H9 (cell line): Measurements from ENCODE around the gene RNF125. TPM values are rescaled to one million over a fixed set of nuclear protein-coding genes. Genes with fewer than 3 reads are reported as not detected.

ENCODE experiments used
- DNase-seq: peaks from one replicate; pipeline ENCODE4 v3.0.0-alpha.2; 2017
- H2AFZ ChIP-seq: one replicate; pipeline ENCODE4 v1.6.1; 2013; ENCODE audit warnings: mild to moderate bottlenecking, low read length, control low read depth, moderate library complexity
- H2AK5ac ChIP-seq: 2 replicates; pipeline ENCODE4 v1.6.1; 2013; ENCODE audit warnings: low read length, control low read depth, mixed read lengths; ENCODE audit not compliant: insufficient read length
- H2BK120ac ChIP-seq: one replicate; pipeline ENCODE4 v1.6.1; 2013; ENCODE audit warnings: low read depth, mild to moderate bottlenecking, low read length, control low read depth, inconsistent platforms; ENCODE audit not compliant: poor library complexity, severe bottlenecking
- H2BK12ac ChIP-seq: 2 replicates; pipeline ENCODE4 v1.6.1; 2013; ENCODE audit warnings: low read length, control low read depth, mixed read lengths, low read depth; ENCODE audit not compliant: insufficient read length
- H2BK15ac ChIP-seq: 2 replicates; pipeline ENCODE4 v1.6.1; 2013; ENCODE audit warnings: low read depth, low read length, control low read depth
- H2BK20ac ChIP-seq: one replicate; pipeline ENCODE4 v1.6.1; 2013; ENCODE audit warnings: low read depth, mild to moderate bottlenecking, low read length, control low read depth, inconsistent platforms; ENCODE audit not compliant: poor library complexity, severe bottlenecking
- H2BK5ac ChIP-seq: 2 replicates; pipeline ENCODE4 v1.6.1; 2013; ENCODE audit warnings: low read length, control low read depth, mixed read lengths; ENCODE audit not compliant: insufficient read length
- H3K14ac ChIP-seq: 2 replicates; pipeline ENCODE4 v1.6.1; 2013; ENCODE audit warnings: low read length, control low read depth; ENCODE audit not compliant: insufficient read depth
- H3K18ac ChIP-seq: 2 replicates; pipeline ENCODE4 v1.6.1; 2013; ENCODE audit warnings: low read depth, mild to moderate bottlenecking, mixed read lengths, low read length, control low read depth; ENCODE audit not compliant: insufficient read length
- H3K23ac ChIP-seq: 2 replicates; pipeline ENCODE4 v1.6.1; 2013; ENCODE audit warnings: low read length, control low read depth, mixed read lengths, low read depth; ENCODE audit not compliant: insufficient read length
- H3K23me2 ChIP-seq: 2 replicates; pipeline ENCODE4 v1.6.1; 2013; ENCODE audit warnings: low read depth, mild to moderate bottlenecking, mixed read lengths, low read length, control low read depth; ENCODE audit not compliant: insufficient read length, poor library complexity, severe bottlenecking
- H3K27ac ChIP-seq: 2 replicates; pipeline ENCODE4 v1.5.1; 2013; ENCODE audit warnings: low read length, control low read depth, mixed read lengths, low read depth; ENCODE audit not compliant: insufficient read length
- H3K27me3 ChIP-seq: 2 replicates; pipeline ENCODE4 v1.6.1; 2013; ENCODE audit warnings: low read length, control low read depth, inconsistent platforms; ENCODE audit not compliant: insufficient read depth
- H3K4ac ChIP-seq: 2 replicates; pipeline ENCODE4 v1.6.1; 2013; ENCODE audit warnings: low read depth, mild to moderate bottlenecking, control low read depth, inconsistent platforms, low read length, moderate library complexity
- H3K4me1 ChIP-seq: 2 replicates; pipeline ENCODE4 v1.6.1; 2013; ENCODE audit warnings: low read length, control low read depth, inconsistent platforms; ENCODE audit not compliant: insufficient read depth
- H3K4me2 ChIP-seq: 2 replicates; pipeline ENCODE4 v1.6.1; 2013; ENCODE audit warnings: low read length, control low read depth, mixed read lengths; ENCODE audit not compliant: insufficient read length, insufficient read depth
- H3K56ac ChIP-seq: 2 replicates; pipeline ENCODE4 v1.6.1; 2013; ENCODE audit warnings: low read depth, mild to moderate bottlenecking, mixed read lengths, low read length, control low read depth; ENCODE audit not compliant: insufficient read length
- H3K79me1 ChIP-seq: 2 replicates; pipeline ENCODE4 v1.6.1; 2013; ENCODE audit warnings: low read depth, mild to moderate bottlenecking, moderate library complexity, low read length, control low read depth, inconsistent platforms; ENCODE audit not compliant: insufficient read depth, poor library complexity, severe bottlenecking
- H3K79me2 ChIP-seq: 2 replicates; pipeline ENCODE4 v1.6.1; 2013; ENCODE audit warnings: low read length, control low read depth, inconsistent platforms; ENCODE audit not compliant: insufficient read depth
- H3K9ac ChIP-seq: 2 replicates; pipeline ENCODE4 v1.6.1; 2013; ENCODE audit warnings: low read length, control low read depth, mixed read lengths; ENCODE audit not compliant: insufficient read length; ENCODE audit errors: extremely low read depth
- H3K9me3 ChIP-seq: one replicate; pipeline ENCODE4 v1.6.1; 2013; ENCODE audit warnings: low read depth, low read length, inconsistent platforms; ENCODE audit not compliant: control insufficient read depth
- H3T11ph ChIP-seq: one replicate; pipeline ENCODE4 v1.6.1; 2013; ENCODE audit warnings: mild to moderate bottlenecking, low read length, control low read depth, inconsistent platforms
- H4K20me1 ChIP-seq: one replicate; pipeline ENCODE4 v1.6.1; 2013; ENCODE audit not compliant: control insufficient read depth, insufficient read length, insufficient read depth
- H4K5ac ChIP-seq: 2 replicates; pipeline ENCODE4 v1.6.1; 2013; ENCODE audit warnings: low read depth, mild to moderate bottlenecking, mixed read lengths, low read length, control low read depth; ENCODE audit not compliant: insufficient read length
- H4K8ac ChIP-seq: replicated peaks from 2 replicates; pipeline ENCODE4 v1.6.1; 2013; ENCODE audit warnings: low read length, control low read depth, mixed read lengths, low read depth; ENCODE audit not compliant: insufficient read length
- H4K91ac ChIP-seq: 2 replicates; pipeline ENCODE4 v1.6.1; 2013; ENCODE audit warnings: low read depth, mild to moderate bottlenecking, moderate library complexity, mixed read lengths, low read length, control low read depth; ENCODE audit not compliant: insufficient read length
- H3K27ac Mint-ChIP-seq, 3 experiments: 2 replicates in 2 of 3; 3 replicates in 1 of 3; pipeline ENCODE4 v1.8.0; 2020 to 2021; ENCODE audit warnings: mixed read lengths in 3 of 3, mild to moderate bottlenecking in 1 of 3, moderate library complexity in 1 of 3
- H3K27me3 Mint-ChIP-seq: 2 replicates; pipeline ENCODE4 v1.8.0; 2021; ENCODE audit warnings: low read depth, mild to moderate bottlenecking, moderate library complexity, mixed read lengths
- H3K36me3 Mint-ChIP-seq, 3 experiments: 2 replicates in 2 of 3; 3 replicates in 1 of 3; pipeline ENCODE4 v1.8.0; 2020 to 2021; ENCODE audit warnings: low read depth in 3 of 3, mixed read lengths in 3 of 3; ENCODE audit not compliant: insufficient read depth in 1 of 3
- H3K4me1 Mint-ChIP-seq, 2 experiments: 2 replicates each; pipeline ENCODE4 v1.8.0; 2020; ENCODE audit warnings: mixed read lengths in 2 of 2
- H3K4me3 Mint-ChIP-seq, 2 experiments: 2 replicates in 1 of 2; 3 replicates in 1 of 2; pipeline ENCODE4 v1.8.0; 2020 to 2021; ENCODE audit warnings: mild to moderate bottlenecking in 2 of 2, mixed read lengths in 2 of 2, moderate library complexity in 1 of 2
- H3K9me3 Mint-ChIP-seq, 2 experiments: 2 replicates in 1 of 2; 3 replicates in 1 of 2; pipeline ENCODE4 v1.8.0; 2020; ENCODE audit warnings: mild to moderate bottlenecking in 2 of 2, mixed read lengths in 2 of 2, moderate library complexity in 1 of 2
- WGBS: extraction: QIAGEN DNeasy Blood & Tissue Kit; methylation state at CpG from one replicate; pipeline ENCODE4 v1.1.7; 2013; ENCODE audit warnings: missing lambda C conversion rate, low lambda C conversion rate, mixed read lengths; ENCODE audit not compliant: insufficient read length; ENCODE audit errors: extremely low coverage; 5-methylcytosine and 5-hydroxymethylcytosine counted together
- total RNA-seq: library from RNA; stranded (reverse); gene quantifications from 2 replicates; pipeline ENCODE4 v1.2.1, GENCODE V29; 2021
- TF ChIP-seq, protein P1 (sequence below): fragments of 200-600 bp; sonication (generic); conservative IDR thresholded peaks from 3 replicates; pipeline ENCODE4 v1.8.0; 2021; ENCODE audit warnings: antibody characterized with exemption, mild to moderate bottlenecking

The RNF125 gene
- total RNA-seq, 1 experiment from 2014 or later, result 8.3 TPM

- H3K27ac Mint-ChIP-seq, result peak overlapping the region in 1 of 3 experiments; percentile 59; a peak in 1 of 7 replicates
- H3K27me3 ChIP-seq, result no peaks in the 10 kb centered on the region
- no peaks in the 10 kb centered on the region for H3K79me2 ChIP-seq
- no peak overlapping the region for H3K4ac ChIP-seq
- H4K5ac ChIP-seq, result no peak overlapping the region
- H4K8ac ChIP-seq, result no peak overlapping the region
- no peak overlapping the region for H2AK5ac ChIP-seq
- H3K27ac ChIP-seq, result no peak overlapping the region
- no peaks in the 10 kb centered on the region for H3K4me1 ChIP-seq
- peaks cover 15 to 40% (median 17%) of the 10 kb centered on the region in 3 experiments for H3K36me3 Mint-ChIP-seq
- no peak overlapping the region for H2BK120ac ChIP-seq
- H3K4me1 Mint-ChIP-seq, result peaks cover 2 to 8% of the 10 kb centered on the region in 2 experiments; a peak in 2 of 4 replicates
- H3K56ac ChIP-seq, result no peak overlapping the region
- H3K9me3 ChIP-seq, result peaks cover 6% of the 10 kb centered on the region
- no peak overlapping the region for H4K91ac ChIP-seq
- no peak overlapping the region for H2BK20ac ChIP-seq
- H3K79me1 ChIP-seq, result no peaks in the 10 kb centered on the region
- H2BK5ac ChIP-seq, result no peak overlapping the region
- TF ChIP-seq, protein P1, sequence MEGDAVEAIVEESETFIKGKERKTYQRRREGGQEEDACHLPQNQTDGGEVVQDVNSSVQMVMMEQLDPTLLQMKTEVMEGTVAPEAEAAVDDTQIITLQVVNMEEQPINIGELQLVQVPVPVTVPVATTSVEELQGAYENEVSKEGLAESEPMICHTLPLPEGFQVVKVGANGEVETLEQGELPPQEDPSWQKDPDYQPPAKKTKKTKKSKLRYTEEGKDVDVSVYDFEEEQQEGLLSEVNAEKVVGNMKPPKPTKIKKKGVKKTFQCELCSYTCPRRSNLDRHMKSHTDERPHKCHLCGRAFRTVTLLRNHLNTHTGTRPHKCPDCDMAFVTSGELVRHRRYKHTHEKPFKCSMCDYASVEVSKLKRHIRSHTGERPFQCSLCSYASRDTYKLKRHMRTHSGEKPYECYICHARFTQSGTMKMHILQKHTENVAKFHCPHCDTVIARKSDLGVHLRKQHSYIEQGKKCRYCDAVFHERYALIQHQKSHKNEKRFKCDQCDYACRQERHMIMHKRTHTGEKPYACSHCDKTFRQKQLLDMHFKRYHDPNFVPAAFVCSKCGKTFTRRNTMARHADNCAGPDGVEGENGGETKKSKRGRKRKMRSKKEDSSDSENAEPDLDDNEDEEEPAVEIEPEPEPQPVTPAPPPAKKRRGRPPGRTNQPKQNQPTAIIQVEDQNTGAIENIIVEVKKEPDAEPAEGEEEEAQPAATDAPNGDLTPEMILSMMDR, result no peak
- WGBS, result no CpG with 5 or more reads among the region's 5 CpGs
- no peak overlapping the region for H3K9ac ChIP-seq
- H3K4me3 Mint-ChIP-seq, result no peak overlapping the region
- H3K23ac ChIP-seq, result no peak overlapping the region
- peaks cover 32 to 36% of the 10 kb centered on the region in 2 experiments for H3K9me3 Mint-ChIP-seq
- no peak overlapping the region for H3K18ac ChIP-seq
- no peaks in the 10 kb centered on the region for H4K20me1 ChIP-seq
- H3K4me2 ChIP-seq, result no peak overlapping the region
- H3T11ph ChIP-seq, result no peak overlapping the region
- no peak overlapping the region for H3K14ac ChIP-seq
- H2AFZ ChIP-seq, result no peak overlapping the region
- H2BK15ac ChIP-seq, result no peak overlapping the region
- H2BK12ac ChIP-seq, result no peak overlapping the region
- peaks cover 4% of the 10 kb centered on the region; the same call in 1 of the 2 replicates for H3K27me3 Mint-ChIP-seq
- no peaks in the 10 kb centered on the region for H3K23me2 ChIP-seq
- DNase-seq, result no peak
Measured at GRCh38 chr18:31978616-31979015, 40.0 kb upstream of the RNF125 start.
